HepG2 (cell line): ENCODE data around the gene GZMH. TPM values are rescaled to one million over a fixed set of nuclear protein-coding genes. Genes with fewer than 3 reads are reported as not detected.
A peak's percentile ranks its signal among the peaks of the same experiment; 100 is the strongest.

ENCODE experiments used
- ATAC-seq: fragments of 200-7000 bp; cut with Tn5 transposase; 3 replicates; pipeline ENCODE4 v1.9.1; 2020; ENCODE audit warnings: mild to moderate bottlenecking, moderate library complexity
- BruUV-seq: library from RNA; stranded (reverse); fragments of 400-500 nt; replicated peaks from 2 replicates; lab custom pipeline; 2021; lab: Mats Ljungman, UMichigan
- CTCF ChIA-PET: fragments of 300-600 bp; formaldehyde crosslinking; extraction: SDS; loops from one replicate; lab custom pipeline; 2021; ENCODE audit warnings: low total read pairs, inconsistent platforms, low intra/inter-chr PET ratio; lab: Yijun Ruan, JAX
- POLR2A ChIA-PET: fragments of 350-600 bp; sonication (Branson Sonifier 250); formaldehyde crosslinking; loops from one replicate; lab custom pipeline; 2020; ENCODE audit warnings: antibody characterized with exemption, inconsistent platforms; lab: Yijun Ruan, JAX
- DNase-seq: peaks from one replicate; pipeline ENCODE4 v3.0.0-alpha.2; 2015; ENCODE audit warnings: low spot score
- FAIRE-seq: peaks from 3 replicates; lab custom pipeline; 2011; peaks lifted over from hg19 to GRCh38; lab: Jason Lieb, UNC
- H2AFZ ChIP-seq: one replicate; pipeline ENCODE4 v1.6.1; 2011; ENCODE audit warnings: low read length, inconsistent platforms
- H3K27ac ChIP-seq: fragments of 300-600 bp; 3 replicates; pipeline ENCODE4 v1.8.0; 2011; ENCODE audit warnings: mixed run types, mild to moderate bottlenecking, mixed read lengths, low read length, inconsistent platforms; ENCODE audit not compliant: insufficient read depth; ENCODE audit errors: extremely low read length
- H3K27me3 ChIP-seq, 2 experiments: fragments of 200-600 bp in 1 of 2; 2 replicates in 1 of 2; 3 replicates in 1 of 2; pipeline versions ENCODE4 v1.6.0 to v1.8.0; 2011; ENCODE audit warnings: low read length in 2 of 2, mild to moderate bottlenecking in 2 of 2, moderate library complexity in 2 of 2, inconsistent platforms in 1 of 2; ENCODE audit not compliant: insufficient read depth in 2 of 2, control insufficient read depth in 1 of 2
- H3K36me3 ChIP-seq, 2 experiments: fragments of 200-600 bp in 1 of 2; replicated peaks in 1 of 2; 2 replicates in 1 of 2; 3 replicates in 1 of 2; pipeline versions ENCODE4 v1.5.1 to v1.8.0; 2011; ENCODE audit warnings: low read length in 2 of 2, inconsistent platforms in 1 of 2; ENCODE audit not compliant: insufficient read depth in 2 of 2, control insufficient read depth in 1 of 2
- H3K4me1 ChIP-seq: 2 replicates; pipeline ENCODE4 v1.5.1; 2012; ENCODE audit warnings: low read length, inconsistent platforms; ENCODE audit not compliant: insufficient read depth
- H3K4me2 ChIP-seq: 2 replicates; pipeline ENCODE4 v1.6.0; 2011; ENCODE audit warnings: low read depth, low read length, inconsistent platforms
- H3K4me3 ChIP-seq, 3 experiments: fragments of 200-600 bp in 1 of 3; sonication (generic), shearing (Covaris generic) in 1 of 3; replicated peaks in 1 of 3; 2 replicates each; pipeline ENCODE4 v1.5.1; 2011 to 2016; ENCODE audit warnings: low read length in 3 of 3, inconsistent platforms in 2 of 3, low read depth in 2 of 3, mild to moderate bottlenecking in 2 of 3, control low read depth in 1 of 3, mixed read lengths in 1 of 3; ENCODE audit not compliant: insufficient read depth in 1 of 3
- H3K79me2 ChIP-seq: one replicate; pipeline ENCODE4 v1.6.1; 2011; ENCODE audit warnings: low read length, inconsistent platforms; ENCODE audit not compliant: insufficient read depth
- H3K9ac ChIP-seq: 2 replicates; pipeline ENCODE4 v1.6.0; 2011; ENCODE audit warnings: mild to moderate bottlenecking, low read depth, low read length, inconsistent platforms; ENCODE audit not compliant: insufficient read depth
- H3K9me3 ChIP-seq: 2 replicates; pipeline ENCODE4 v1.5.1; 2012; ENCODE audit warnings: mild to moderate bottlenecking, low read length
- H4K20me1 ChIP-seq: 2 replicates; pipeline ENCODE4 v1.6.0; 2011; ENCODE audit warnings: inconsistent platforms, mild to moderate bottlenecking, low read length, moderate library complexity; ENCODE audit not compliant: insufficient read depth
- ARNTL ChIP-seq: sonication (generic); formaldehyde crosslinking; IDR thresholded peaks from 2 replicates; pipeline ENCODE4 v1.4.0; 2020; ENCODE audit warnings: mild to moderate bottlenecking, missing genetic modification reagents
- GATA4 ChIP-seq: sonication (generic); IDR thresholded peaks from 2 replicates; pipeline ENCODE4 v1.6.1; 2016; ENCODE audit warnings: antibody characterized with exemption, low read depth, borderline replicate concordance
- HDAC1 ChIP-seq: sonication (generic); formaldehyde crosslinking; IDR thresholded peaks from 2 replicates; pipeline ENCODE4 v1.5.1; 2020; ENCODE audit warnings: mild to moderate bottlenecking, missing genetic modification reagents
- KAT2B ChIP-seq: fragments of 150-350 bp; IDR thresholded peaks from 2 replicates; pipeline ENCODE4 v1.6.1; 2014; ENCODE audit warnings: low read depth, low read length, borderline replicate concordance
- LRRFIP1 ChIP-seq: sonication (generic); formaldehyde crosslinking; conservative IDR thresholded peaks from 2 replicates; pipeline ENCODE4 v1.4.0; 2020; ENCODE audit warnings: missing genetic modification reagents
- PHF5A ChIP-seq: IDR thresholded peaks from one replicate; pipeline ENCODE4 v1.6.1; 2018; ENCODE audit warnings: low read depth, missing genetic modification reagents; ENCODE audit not compliant: unreplicated experiment
- PITX1 ChIP-seq: sonication (generic); formaldehyde crosslinking; IDR thresholded peaks from 2 replicates; pipeline ENCODE4 v1.5.1; 2020; ENCODE audit warnings: mild to moderate bottlenecking, missing genetic modification reagents
- PREB ChIP-seq: sonication (generic); formaldehyde crosslinking; IDR thresholded peaks from 2 replicates; pipeline ENCODE4 v1.4.0; 2020; ENCODE audit warnings: missing genetic modification reagents
- TMF1 ChIP-seq: sonication (generic); formaldehyde crosslinking; IDR thresholded peaks from 2 replicates; pipeline ENCODE4 v1.8.1; 2022; ENCODE audit warnings: low read depth, missing genetic modification reagents
- ZBTB20 ChIP-seq: sonication (generic); formaldehyde crosslinking; IDR thresholded peaks from 2 replicates; pipeline ENCODE4 v1.8.1; 2023; ENCODE audit warnings: missing genetic modification reagents, low read depth, mild to moderate bottlenecking, borderline replicate concordance
- ZFAT ChIP-seq: sonication (generic); formaldehyde crosslinking; conservative IDR thresholded peaks from 2 replicates; pipeline ENCODE4 v1.8.1; 2023; ENCODE audit warnings: missing genetic modification reagents, inconsistent platforms
- ZNF207 ChIP-seq: fragments of 450-650 bp; IDR thresholded peaks from 2 replicates; pipeline ENCODE4 v1.6.1; 2016; ENCODE audit warnings: antibody characterized with exemption, borderline replicate concordance
- ZNF264 ChIP-seq: sonication (generic); formaldehyde crosslinking; IDR thresholded peaks from 2 replicates; pipeline ENCODE4 v1.4.0; 2020; ENCODE audit warnings: missing genetic modification reagents
- ZNF326 ChIP-seq: sonication (generic); formaldehyde crosslinking; IDR thresholded peaks from 2 replicates; pipeline ENCODE4 v1.4.0; 2020; ENCODE audit warnings: missing genetic modification reagents, borderline replicate concordance
- ZNF563 ChIP-seq: sonication (generic); formaldehyde crosslinking; IDR thresholded peaks from 2 replicates; pipeline ENCODE4 v1.8.0; 2022; ENCODE audit warnings: mild to moderate bottlenecking, moderate library complexity, missing genetic modification reagents
- ZSCAN20 ChIP-seq: sonication (generic); formaldehyde crosslinking; IDR thresholded peaks from 2 replicates; pipeline ENCODE4 v1.4.0; 2020; ENCODE audit warnings: missing genetic modification reagents, mild to moderate bottlenecking, borderline replicate concordance
- WGBS: methylation state at CpG from one replicate; pipeline ENCODE4 v1.1.6; 2017; ENCODE audit warnings: low lambda C conversion rate; 5-methylcytosine and 5-hydroxymethylcytosine counted together
- in situ Hi-C: cut with HindIII; loops from 2 replicates; pipeline ENCODE4 v1.10.0; 2017; ENCODE audit warnings: low pct_unique_long_range_greater_than_20kb; ENCODE audit not compliant: extremely low pct_ligation_motif_present
- intact Hi-C: fragments of 100-400 bp; cut with micrococcal nuclease; formaldehyde crosslinking; loops from one replicate; pipeline ENCODE4 v1.10.0; 2022; ENCODE audit not compliant: unreplicated experiment
- polyA plus RNA-seq, 8 experiments: library from polyadenylated mRNA; depleted of rRNA in 3 of 8; stranded (reverse) in 7 of 8; unstranded in 1 of 8; fragments of >200 nt; fragmentation: Illumina TruSeq in 4 of 8; extraction: Trizol in 4 of 8; gene quantifications; 2 replicates each; pipeline versions ENCODE4 v1.2.1 to v1.2.3, GENCODE V29; 2011 to 2016; ENCODE audit warnings: low read depth in 4 of 8, missing spikeins in 1 of 8, mixed read lengths in 1 of 8; ENCODE audit not compliant: insufficient read depth in 1 of 8
- total RNA-seq, 5 experiments: library from RNA; depleted of rRNA; stranded (reverse); fragments of >200 nt; fragmentation: Illumina TruSeq; extraction: Trizol; gene quantifications; 2 replicates each; pipeline ENCODE4 v1.2.3, GENCODE V29; 2016; ENCODE audit warnings: low read depth in 1 of 5
- TF ChIP-seq, protein P1 (sequence below): sonication (generic); formaldehyde crosslinking; IDR thresholded peaks from 2 replicates; pipeline ENCODE4 v1.5.1; 2020; ENCODE audit warnings: mild to moderate bottlenecking, moderate library complexity, missing genetic modification reagents

The GZMH gene
- total and polyA plus RNA-seq, 2 of the 13 experiments (the other 11 are each of a cell fraction or from before 2014, with no cell fraction given) = 0.08 TPM; not detected in 1

- TF ChIP-seq LRRFIP1 (CRISPR knock-in tag) (no peak), ZSCAN20 (CRISPR knock-in tag) (no peak)
- TF ChIP-seq, all 625 proteins: peak for 1
Measured at GRCh38 chr14:24631749-24632335, 22.4 kb upstream of the GZMH start (continued).

GRCh38 chr14:24630872-24631477 is 21.5 kb upstream of the GZMH start:
- FAIRE-seq = no peak
- no peak overlapping the region for H2AFZ ChIP-seq
- CTCF ChIA-PET = no interaction called here
- H4K20me1 ChIP-seq = no peaks in the 10 kb centered on the region
- no peak overlapping the region for H3K4me3 ChIP-seq
- in situ Hi-C loops (no loop called here), intact Hi-C loops (no loop called here)
- DNase-seq = peak; percentile 46
- no peak overlapping the region for H3K9ac ChIP-seq
- H3K9me3 ChIP-seq = no peaks in the 10 kb centered on the region
- H3K36me3 ChIP-seq = no peaks in the 10 kb centered on the region
- H3K79me2 ChIP-seq = no peaks in the 10 kb centered on the region
- H3K4me2 ChIP-seq = no peak overlapping the region
- H3K4me1 ChIP-seq = no peaks in the 10 kb centered on the region
- BruUV-seq = no TSS peak
- peak; percentile 60 for ATAC-seq
- no peaks in the 10 kb centered on the region; a peak in 1 of 5 replicates for H3K27me3 ChIP-seq
- no peak overlapping the region for H3K27ac ChIP-seq
- 37% methylated on average over 10 of the region's 10 CpGs for WGBS
- POLR2A ChIA-PET = no interaction called here
- TF ChIP-seq ARNTL (CRISPR knock-in tag) = no peak
- TF ChIP-seq, protein P1, sequence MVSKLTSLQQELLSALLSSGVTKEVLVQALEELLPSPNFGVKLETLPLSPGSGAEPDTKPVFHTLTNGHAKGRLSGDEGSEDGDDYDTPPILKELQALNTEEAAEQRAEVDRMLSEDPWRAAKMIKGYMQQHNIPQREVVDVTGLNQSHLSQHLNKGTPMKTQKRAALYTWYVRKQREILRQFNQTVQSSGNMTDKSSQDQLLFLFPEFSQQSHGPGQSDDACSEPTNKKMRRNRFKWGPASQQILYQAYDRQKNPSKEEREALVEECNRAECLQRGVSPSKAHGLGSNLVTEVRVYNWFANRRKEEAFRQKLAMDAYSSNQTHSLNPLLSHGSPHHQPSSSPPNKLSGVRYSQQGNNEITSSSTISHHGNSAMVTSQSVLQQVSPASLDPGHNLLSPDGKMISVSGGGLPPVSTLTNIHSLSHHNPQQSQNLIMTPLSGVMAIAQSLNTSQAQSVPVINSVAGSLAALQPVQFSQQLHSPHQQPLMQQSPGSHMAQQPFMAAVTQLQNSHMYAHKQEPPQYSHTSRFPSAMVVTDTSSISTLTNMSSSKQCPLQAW (CRISPR knock-in tag) = 0 out of 2 replicates have a peak, but pooled peaks have one; percentile 22
- TF ChIP-seq PREB (CRISPR knock-in tag) = no peak
- no peak for TF ChIP-seq ZBTB20 (CRISPR knock-in tag)
- no peak for TF ChIP-seq ZNF563 (CRISPR knock-in tag)
- TF ChIP-seq ZNF264 (CRISPR knock-in tag) = no peak
- no peak for TF ChIP-seq HDAC1 (CRISPR knock-in tag)
- TF ChIP-seq TMF1 (CRISPR knock-in tag) = no peak
- no peak for TF ChIP-seq ZNF207
- TF ChIP-seq ZNF326 (CRISPR knock-in tag) = no peak
- no peak for TF ChIP-seq KAT2B
- TF ChIP-seq PITX1 = peak; percentile 47; the same call in 1 of the 2 replicates
- no peak for TF ChIP-seq PHF5A (CRISPR knock-in tag)
- no peak for TF ChIP-seq GATA4
- TF ChIP-seq ZFAT = peak; percentile 71; the same call in 1 of the 2 replicates
